GM23338 (cell line): ENCODE measurements around the gene MYT1. TPM values are rescaled to one million over a fixed set of nuclear protein-coding genes. Genes with fewer than 3 reads are reported as not detected.

Experiments used
- ATAC-seq: fragments of 200-7000 bp; cut with Tn5 transposase; 3 replicates; pipeline ENCODE4 v1.9.1; 2020
- DNase-seq: peaks from one replicate; pipeline ENCODE4 v3.0.0-alpha.2; 2015; ENCODE audit warnings: low spot score
- H2AFZ ChIP-seq: fragments of 200-600 bp; sonication (generic); 2 replicates; pipeline ENCODE4 v1.8.0; 2016; ENCODE audit warnings: antibody characterized with exemption, mild to moderate bottlenecking, moderate library complexity
- H3F3A ChIP-seq: fragments of 200-600 bp; sonication (generic); replicated peaks from 2 replicates; pipeline ENCODE4 v1.8.0; 2017; ENCODE audit warnings: antibody characterized with exemption, mixed run types, low read depth
- H3K27ac ChIP-seq: fragments of 200-600 bp; sonication (generic); 2 replicates; pipeline ENCODE4 v1.6.1; 2016; ENCODE audit warnings: low read depth
- H3K27me3 ChIP-seq: fragments of 200-600 bp; sonication (generic); 2 replicates; pipeline ENCODE4 v1.8.0; 2016; ENCODE audit warnings: mild to moderate bottlenecking, mixed run types, moderate library complexity; ENCODE audit not compliant: insufficient read depth
- H3K36me3 ChIP-seq: fragments of 200-600 bp; sonication (generic); 2 replicates; pipeline ENCODE4 v1.8.0; 2016; ENCODE audit warnings: mild to moderate bottlenecking; ENCODE audit not compliant: insufficient read depth
- H3K4me1 ChIP-seq: fragments of 200-600 bp; sonication (generic); 2 replicates; pipeline ENCODE4 v1.8.0; 2016; ENCODE audit warnings: mild to moderate bottlenecking, moderate library complexity; ENCODE audit not compliant: insufficient read depth
- H3K4me2 ChIP-seq: fragments of 200-600 bp; sonication (generic); 2 replicates; pipeline ENCODE4 v1.7.1; 2017; ENCODE audit warnings: mixed run types
- H3K4me3 ChIP-seq: fragments of 200-600 bp; sonication (generic); 2 replicates; pipeline ENCODE4 v1.6.1; 2016; ENCODE audit warnings: mixed run types
- H3K79me2 ChIP-seq: fragments of 200-600 bp; sonication (generic); replicated peaks from 2 replicates; pipeline ENCODE4 v1.8.0; 2017; ENCODE audit warnings: mild to moderate bottlenecking; ENCODE audit not compliant: insufficient read depth
- H3K9me2 ChIP-seq: fragments of 200-600 bp; sonication (generic); 2 replicates; pipeline ENCODE4 v1.8.0; 2017; ENCODE audit not compliant: insufficient read depth
- H4K20me1 ChIP-seq: fragments of 200-600 bp; sonication (generic); replicated peaks from 2 replicates; pipeline ENCODE4 v1.8.0; 2017; ENCODE audit warnings: mild to moderate bottlenecking; ENCODE audit not compliant: insufficient read depth
- H3K27ac Mint-ChIP-seq: 2 replicates; pipeline ENCODE4 v1.8.0; 2020; ENCODE audit warnings: inconsistent platforms, mild to moderate bottlenecking, moderate library complexity, mixed read lengths
- H3K27me3 Mint-ChIP-seq: 3 replicates; pipeline ENCODE4 v1.8.0; 2022; ENCODE audit warnings: low read depth, mild to moderate bottlenecking, moderate library complexity, mixed read lengths, inconsistent platforms; ENCODE audit not compliant: insufficient read depth, poor library complexity
- H3K36me3 Mint-ChIP-seq: 3 replicates; pipeline ENCODE4 v1.8.0; 2021; ENCODE audit warnings: low read depth, mild to moderate bottlenecking, inconsistent platforms, moderate library complexity, mixed read lengths
- H3K4me1 Mint-ChIP-seq: 3 replicates; pipeline ENCODE4 v1.8.0; 2020; ENCODE audit warnings: mild to moderate bottlenecking, inconsistent platforms, mixed read lengths
- H3K4me3 Mint-ChIP-seq: 3 replicates; pipeline ENCODE4 v1.8.0; 2021; ENCODE audit warnings: moderate library complexity, mild to moderate bottlenecking, inconsistent platforms, mixed read lengths
- H3K9me3 Mint-ChIP-seq: 3 replicates; pipeline ENCODE4 v1.8.0; 2020; ENCODE audit warnings: moderate library complexity, mild to moderate bottlenecking, inconsistent platforms, mixed read lengths
- EZH2phosphoT487 ChIP-seq: fragments of 200-600 bp; sonication (generic); IDR thresholded peaks from one replicate; pipeline ENCODE4 v1.8.1; 2018; ENCODE audit warnings: antibody characterized with exemption; ENCODE audit not compliant: unreplicated experiment
- JUNB ChIP-seq: IDR thresholded peaks from one replicate; pipeline ENCODE4 v1.6.1; 2016; ENCODE audit warnings: antibody characterized with exemption; ENCODE audit not compliant: unreplicated experiment
- NANOG ChIP-seq: IDR thresholded peaks from 2 replicates; pipeline ENCODE4 v1.6.1; 2016; ENCODE audit warnings: antibody characterized with exemption, borderline replicate concordance
- STAT1 ChIP-seq: IDR thresholded peaks from one replicate; pipeline ENCODE4 v1.6.1; 2016; ENCODE audit warnings: antibody characterized with exemption; ENCODE audit not compliant: unreplicated experiment
- polyA plus RNA-seq: library from polyadenylated mRNA; unstranded; fragments of >200 nt; fragmentation: Nextera tagmentation; extraction: Ambion mirVana; gene quantifications from 2 replicates; pipeline ENCODE4 v1.2.1, GENCODE V29; 2016
- total RNA-seq: library from RNA; depleted of rRNA; stranded (reverse); fragments of >200 nt; shearing (Covaris generic); gene quantifications from 2 replicates; pipeline ENCODE4 v1.2.3, GENCODE V29; 2014
- TF ChIP-seq, protein P1 (sequence below): fragments of 250-450 bp; sonication (Bioruptor Pico); IDR thresholded peaks from 2 replicates; pipeline ENCODE4 v1.5.0; 2020; ENCODE audit warnings: mild to moderate bottlenecking, moderate library complexity
- TF ChIP-seq, protein P2 (sequence below): IDR thresholded peaks from 2 replicates; pipeline ENCODE4 v1.6.1; 2016; ENCODE audit warnings: antibody characterized with exemption

The MYT1 gene
- total and polyA plus RNA-seq, 2 experiments from 2014 or later: 0.83 to 1.6 TPM

DNA sequence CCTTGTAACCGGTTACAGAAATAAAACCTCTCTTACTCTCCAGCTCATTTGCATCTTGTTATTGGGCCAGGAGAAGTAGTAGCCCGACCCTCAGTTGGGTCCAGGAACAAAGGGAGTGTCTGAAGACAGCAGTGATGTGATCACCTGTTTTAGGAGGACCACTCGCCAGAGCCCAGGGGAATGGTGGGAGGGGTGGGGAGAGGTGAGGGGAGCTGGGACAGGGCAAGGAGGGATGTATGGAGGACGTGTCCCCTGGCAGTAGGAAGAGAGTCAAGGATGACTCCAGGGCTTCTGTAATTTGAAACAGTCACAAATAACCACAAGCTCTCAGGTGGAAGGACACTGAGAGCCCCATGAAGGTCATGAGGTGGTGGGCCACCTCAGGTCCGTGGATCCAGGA is 89.9 kb downstream of the MYT1 start (continued):
- TF ChIP-seq, protein P1, sequence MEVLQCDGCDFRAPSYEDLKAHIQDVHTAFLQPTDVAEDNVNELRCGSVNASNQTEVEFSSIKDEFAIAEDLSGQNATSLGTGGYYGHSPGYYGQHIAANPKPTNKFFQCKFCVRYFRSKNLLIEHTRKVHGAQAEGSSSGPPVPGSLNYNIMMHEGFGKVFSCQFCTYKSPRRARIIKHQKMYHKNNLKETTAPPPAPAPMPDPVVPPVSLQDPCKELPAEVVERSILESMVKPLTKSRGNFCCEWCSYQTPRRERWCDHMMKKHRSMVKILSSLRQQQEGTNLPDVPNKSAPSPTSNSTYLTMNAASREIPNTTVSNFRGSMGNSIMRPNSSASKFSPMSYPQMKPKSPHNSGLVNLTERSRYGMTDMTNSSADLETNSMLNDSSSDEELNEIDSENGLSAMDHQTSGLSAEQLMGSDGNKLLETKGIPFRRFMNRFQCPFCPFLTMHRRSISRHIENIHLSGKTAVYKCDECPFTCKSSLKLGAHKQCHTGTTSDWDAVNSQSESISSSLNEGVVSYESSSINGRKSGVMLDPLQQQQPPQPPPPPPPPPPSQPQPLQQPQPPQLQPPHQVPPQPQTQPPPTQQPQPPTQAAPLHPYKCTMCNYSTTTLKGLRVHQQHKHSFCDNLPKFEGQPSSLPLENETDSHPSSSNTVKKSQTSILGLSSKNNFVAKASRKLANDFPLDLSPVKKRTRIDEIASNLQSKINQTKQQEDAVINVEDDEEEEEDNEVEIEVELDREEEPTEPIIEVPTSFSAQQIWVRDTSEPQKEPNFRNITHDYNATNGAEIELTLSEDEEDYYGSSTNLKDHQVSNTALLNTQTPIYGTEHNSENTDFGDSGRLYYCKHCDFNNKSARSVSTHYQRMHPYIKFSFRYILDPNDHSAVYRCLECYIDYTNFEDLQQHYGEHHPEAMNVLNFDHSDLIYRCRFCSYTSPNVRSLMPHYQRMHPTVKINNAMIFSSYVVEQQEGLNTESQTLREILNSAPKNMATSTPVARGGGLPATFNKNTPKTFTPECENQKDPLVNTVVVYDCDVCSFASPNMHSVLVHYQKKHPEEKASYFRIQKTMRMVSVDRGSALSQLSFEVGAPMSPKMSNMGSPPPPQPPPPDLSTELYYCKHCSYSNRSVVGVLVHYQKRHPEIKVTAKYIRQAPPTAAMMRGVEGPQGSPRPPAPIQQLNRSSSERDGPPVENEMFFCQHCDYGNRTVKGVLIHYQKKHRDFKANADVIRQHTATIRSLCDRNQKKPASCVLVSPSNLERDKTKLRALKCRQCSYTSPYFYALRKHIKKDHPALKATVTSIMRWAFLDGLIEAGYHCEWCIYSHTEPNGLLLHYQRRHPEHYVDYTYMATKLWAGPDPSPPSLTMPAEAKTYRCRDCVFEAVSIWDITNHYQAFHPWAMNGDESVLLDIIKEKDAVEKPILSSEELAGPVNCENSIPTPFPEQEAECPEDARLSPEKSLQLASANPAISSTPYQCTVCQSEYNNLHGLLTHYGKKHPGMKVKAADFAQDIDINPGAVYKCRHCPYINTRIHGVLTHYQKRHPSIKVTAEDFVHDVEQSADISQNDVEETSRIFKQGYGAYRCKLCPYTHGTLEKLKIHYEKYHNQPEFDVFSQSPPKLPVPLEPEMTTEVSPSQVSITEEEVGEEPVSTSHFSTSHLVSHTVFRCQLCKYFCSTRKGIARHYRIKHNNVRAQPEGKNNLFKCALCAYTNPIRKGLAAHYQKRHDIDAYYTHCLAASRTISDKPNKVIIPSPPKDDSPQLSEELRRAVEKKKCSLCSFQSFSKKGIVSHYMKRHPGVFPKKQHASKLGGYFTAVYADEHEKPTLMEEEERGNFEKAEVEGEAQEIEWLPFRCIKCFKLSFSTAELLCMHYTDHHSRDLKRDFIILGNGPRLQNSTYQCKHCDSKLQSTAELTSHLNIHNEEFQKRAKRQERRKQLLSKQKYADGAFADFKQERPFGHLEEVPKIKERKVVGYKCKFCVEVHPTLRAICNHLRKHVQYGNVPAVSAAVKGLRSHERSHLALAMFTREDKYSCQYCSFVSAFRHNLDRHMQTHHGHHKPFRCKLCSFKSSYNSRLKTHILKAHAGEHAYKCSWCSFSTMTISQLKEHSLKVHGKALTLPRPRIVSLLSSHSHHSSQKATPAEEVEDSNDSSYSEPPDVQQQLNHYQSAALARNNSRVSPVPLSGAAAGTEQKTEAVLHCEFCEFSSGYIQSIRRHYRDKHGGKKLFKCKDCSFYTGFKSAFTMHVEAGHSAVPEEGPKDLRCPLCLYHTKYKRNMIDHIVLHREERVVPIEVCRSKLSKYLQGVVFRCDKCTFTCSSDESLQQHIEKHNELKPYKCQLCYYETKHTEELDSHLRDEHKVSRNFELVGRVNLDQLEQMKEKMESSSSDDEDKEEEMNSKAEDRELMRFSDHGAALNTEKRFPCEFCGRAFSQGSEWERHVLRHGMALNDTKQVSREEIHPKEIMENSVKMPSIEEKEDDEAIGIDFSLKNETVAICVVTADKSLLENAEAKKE (CRISPR knock-in tag): no peak
- TF ChIP-seq EZH2phosphoT487 (no peak), STAT1 (no peak), NANOG (no peak), JUNB (no peak)
- TF ChIP-seq, protein P2, sequence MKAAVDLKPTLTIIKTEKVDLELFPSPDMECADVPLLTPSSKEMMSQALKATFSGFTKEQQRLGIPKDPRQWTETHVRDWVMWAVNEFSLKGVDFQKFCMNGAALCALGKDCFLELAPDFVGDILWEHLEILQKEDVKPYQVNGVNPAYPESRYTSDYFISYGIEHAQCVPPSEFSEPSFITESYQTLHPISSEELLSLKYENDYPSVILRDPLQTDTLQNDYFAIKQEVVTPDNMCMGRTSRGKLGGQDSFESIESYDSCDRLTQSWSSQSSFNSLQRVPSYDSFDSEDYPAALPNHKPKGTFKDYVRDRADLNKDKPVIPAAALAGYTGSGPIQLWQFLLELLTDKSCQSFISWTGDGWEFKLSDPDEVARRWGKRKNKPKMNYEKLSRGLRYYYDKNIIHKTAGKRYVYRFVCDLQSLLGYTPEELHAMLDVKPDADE: no peak

DNA sequence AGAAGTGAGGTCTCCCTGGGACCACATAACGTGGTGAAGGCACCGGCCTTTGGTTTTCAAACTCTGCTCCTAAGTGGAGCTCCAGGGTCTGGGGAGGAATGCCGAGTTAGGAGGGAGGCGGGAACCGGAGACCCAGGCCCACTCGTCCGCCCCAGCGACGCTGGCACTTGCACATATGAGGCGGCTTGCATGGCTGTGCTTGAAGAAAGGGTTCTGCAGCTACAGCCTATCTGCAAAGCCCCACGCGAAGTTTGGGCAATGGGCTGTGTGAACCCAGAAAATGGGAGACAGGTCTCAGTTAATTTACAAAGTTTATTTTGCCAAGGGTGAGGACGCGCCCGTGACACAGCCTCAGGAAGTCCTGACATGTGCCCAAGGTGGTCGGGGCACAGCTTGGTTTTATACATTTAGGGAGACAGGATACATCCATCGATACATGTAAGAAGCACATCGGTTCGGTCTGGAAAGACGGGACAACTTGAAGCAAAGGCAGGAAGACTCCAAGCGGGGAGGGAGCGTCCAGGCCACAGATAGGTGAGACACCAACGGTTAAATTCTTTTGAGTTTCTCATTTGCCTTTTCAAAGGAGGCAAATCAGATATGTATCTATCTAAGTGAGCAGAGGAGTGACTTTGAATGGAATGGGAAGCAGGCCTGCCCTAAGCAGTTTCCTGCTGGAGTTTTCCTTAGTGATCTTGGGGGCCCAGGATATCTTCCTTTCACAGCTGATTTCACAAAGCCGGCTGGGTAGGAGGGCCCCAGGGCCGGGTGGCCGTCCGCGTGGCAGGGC is 90.5 kb downstream of the MYT1 start:
- ATAC-seq (no peak), DNase-seq (no peak)
- Mint-ChIP-seq H3K4me3 (peak overlapping the region; percentile 67), H3K4me1 (peaks cover 29% of the 10 kb centered on the region), H3K36me3 (no peaks in the 10 kb centered on the region; the same call in 2 of the 3 replicates), H3K9me3 (no peaks in the 10 kb centered on the region; the same call in 2 of the 3 replicates), H3K27me3 (peaks cover 18% of the 10 kb centered on the region), H3K27ac (no peak overlapping the region)
- Histone ChIP-seq H3K79me2 (peaks cover 40% of the 10 kb centered on the region), H3K27ac (no peak overlapping the region), H4K20me1 (peaks cover 12% of the 10 kb centered on the region), H3K4me2 (peak overlapping the region; percentile 91), H3K4me1 (peaks cover 32% of the 10 kb centered on the region), H3F3A (0 out of 2 replicates have a peak, but pooled peaks cover 3% of the 10 kb centered on the region), H3K4me3 (peak overlapping the region; percentile 99), H2AFZ (peak overlapping the region; percentile 94), H3K27me3 (no peaks in the 10 kb centered on the region), H3K9me2 (no peaks in the 10 kb centered on the region), H3K36me3 (no peaks in the 10 kb centered on the region)
- TF ChIP-seq EZH2phosphoT487: no peak
